GM18870 (cell line): ENCODE data around the gene SERPINB2.
"Not testable (repeated sequence)": the region's sequence is repeated elsewhere in the genome, so short reads cannot be mapped to it uniquely, and the experiment has no call there.

Source experiments
- ATAC-seq: cut with Tn5 transposase; IDR thresholded peaks from one replicate; pipeline ENCODE4 v1.9.1; 2021; ENCODE audit warnings: moderate library complexity; ENCODE audit not compliant: unreplicated experiment

Gene SERPINB2

GRCh38 chr18:63930773-63931354, 43.4 kb downstream of the SERPINB2 start:
- ATAC-seq: no peak

GRCh38 chr18:63936156-63936931, 48.8 kb downstream of the SERPINB2 start:
- peak; percentile 95 for ATAC-seq

- ATAC-seq: peak; percentile 30
These were observed 49.5 kb downstream of the SERPINB2 start for GRCh38 chr18:63936932-63937393.

- no peak for ATAC-seq
These were observed 52.5 kb downstream of the SERPINB2 start for GRCh38 chr18:63940008-63940407.

GRCh38 chr18:63940543-63941050, 53.1 kb downstream of the SERPINB2 start:
- ATAC-seq: not testable (repeated sequence)

- ATAC-seq: no peak
These were observed 59.7 kb downstream of the SERPINB2 start for GRCh38 chr18:63947051-63947790.

- peak; percentile 62 for ATAC-seq
These were observed 61.7 kb downstream of the SERPINB2 start, which contains the start of gene HMSD for GRCh38 chr18:63949068-63949737. Gene HMSD (plus strand): TSS chr18:63949301. CDS start chr18:63953456, 4,155 bp downstream.

GRCh38 chr18:63951302-63951705, 63.8 kb downstream of the SERPINB2 start:
- ATAC-seq: peak; percentile 64
